ENCODE data around the gene SLC35F1.

DNA sequence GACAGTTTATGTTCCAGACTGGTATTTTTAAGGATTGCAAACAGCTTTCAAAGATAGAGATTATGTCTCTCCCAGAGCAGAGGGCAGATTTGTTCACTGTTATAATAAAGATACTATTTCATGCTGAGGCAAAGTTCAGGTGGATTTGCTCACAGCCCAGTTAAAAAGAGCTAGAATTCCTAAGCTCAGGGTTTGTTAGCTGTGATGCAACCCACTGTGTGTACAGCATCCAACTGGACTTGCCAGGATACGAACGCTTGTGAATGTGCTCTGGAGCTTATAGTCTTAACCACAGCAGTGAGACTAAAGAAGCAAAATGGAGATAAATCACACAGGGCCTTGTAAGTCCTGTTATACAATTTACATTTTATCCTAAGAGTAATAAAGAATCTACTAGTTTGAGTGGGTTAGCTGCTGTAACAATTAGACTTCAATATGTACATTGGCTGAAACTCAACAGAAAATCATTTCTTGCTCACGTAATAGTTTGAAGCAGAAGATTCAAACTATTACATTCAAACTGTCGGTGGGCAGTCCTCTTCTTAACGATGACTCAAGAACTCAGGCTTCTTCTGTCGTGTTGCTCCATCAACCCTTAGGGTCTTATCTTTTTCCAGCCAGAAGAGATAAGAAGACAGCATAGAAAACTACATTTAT is 437.1 kb downstream of the SLC35F1 start:
- TF ChIP-seq, protein P1, sequence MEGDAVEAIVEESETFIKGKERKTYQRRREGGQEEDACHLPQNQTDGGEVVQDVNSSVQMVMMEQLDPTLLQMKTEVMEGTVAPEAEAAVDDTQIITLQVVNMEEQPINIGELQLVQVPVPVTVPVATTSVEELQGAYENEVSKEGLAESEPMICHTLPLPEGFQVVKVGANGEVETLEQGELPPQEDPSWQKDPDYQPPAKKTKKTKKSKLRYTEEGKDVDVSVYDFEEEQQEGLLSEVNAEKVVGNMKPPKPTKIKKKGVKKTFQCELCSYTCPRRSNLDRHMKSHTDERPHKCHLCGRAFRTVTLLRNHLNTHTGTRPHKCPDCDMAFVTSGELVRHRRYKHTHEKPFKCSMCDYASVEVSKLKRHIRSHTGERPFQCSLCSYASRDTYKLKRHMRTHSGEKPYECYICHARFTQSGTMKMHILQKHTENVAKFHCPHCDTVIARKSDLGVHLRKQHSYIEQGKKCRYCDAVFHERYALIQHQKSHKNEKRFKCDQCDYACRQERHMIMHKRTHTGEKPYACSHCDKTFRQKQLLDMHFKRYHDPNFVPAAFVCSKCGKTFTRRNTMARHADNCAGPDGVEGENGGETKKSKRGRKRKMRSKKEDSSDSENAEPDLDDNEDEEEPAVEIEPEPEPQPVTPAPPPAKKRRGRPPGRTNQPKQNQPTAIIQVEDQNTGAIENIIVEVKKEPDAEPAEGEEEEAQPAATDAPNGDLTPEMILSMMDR (conservative IDR thresholded peaks at IDR 0.05) = no peak
- no peak for TF ChIP-seq EZH2 (IDR thresholded peaks at IDR 0.05; ENCODE audit: low read depth)

Measured in PC-9 (cell line).